Measurements from ENCODE around the gene CDH23. TPM values are rescaled to one million over a fixed set of nuclear protein-coding genes. Genes with fewer than 3 reads are reported as not detected.

Gene CDH23
- total RNA-seq, 1 experiment from 2014 or later = 0.14 TPM

- no peak for DNase-seq (ENCODE audit: low spot score)
Measured at GRCh38 chr10:71423250-71423649, 26.5 kb downstream of the CDH23 start.

- no peak for DNase-seq (ENCODE audit: low spot score)
Measured at GRCh38 chr10:71423901-71424300, 27.2 kb downstream of the CDH23 start.

- DNase-seq (ENCODE audit: low spot score) = no peak
Measured at GRCh38 chr10:71424496-71425194, 27.9 kb downstream of the CDH23 start.

- DNase-seq (ENCODE audit: low spot score) = no peak
Measured at GRCh38 chr10:71426058-71426605, 29.4 kb downstream of the CDH23 start.

GRCh38 chr10:71427246-71427645 lies 30.5 kb downstream of the CDH23 start:
- no peak for DNase-seq (ENCODE audit: low spot score)

- DNase-seq (ENCODE audit: low spot score) = no peak
Measured at GRCh38 chr10:71429304-71429703, 32.6 kb downstream of the CDH23 start.

- DNase-seq (ENCODE audit: low spot score) = no peak
Measured at GRCh38 chr10:71429929-71430328, 33.2 kb downstream of the CDH23 start.

- DNase-seq (ENCODE audit: low spot score) = no peak
Measured at GRCh38 chr10:71431239-71432100, 34.8 kb downstream of the CDH23 start.

- no peak for DNase-seq (ENCODE audit: low spot score)
Measured at GRCh38 chr10:71432101-71432905, 35.6 kb downstream of the CDH23 start.

GRCh38 chr10:71432956-71433767 lies 36.4 kb downstream of the CDH23 start:
- no peak for DNase-seq (ENCODE audit: low spot score)

GRCh38 chr10:71433768-71434744 lies 37.3 kb downstream of the CDH23 start:
- no peak for DNase-seq (ENCODE audit: low spot score)

GRCh38 chr10:71434760-71435394 lies 38.2 kb downstream of the CDH23 start:
- no peak for DNase-seq (ENCODE audit: low spot score)

- no peak for DNase-seq (ENCODE audit: low spot score)
Measured at GRCh38 chr10:71435571-71436267, 39.0 kb downstream of the CDH23 start.

- DNase-seq (ENCODE audit: low spot score) = no peak
Measured at GRCh38 chr10:71436268-71437125, 39.8 kb downstream of the CDH23 start.

- no peak for DNase-seq (ENCODE audit: low spot score)
Measured at GRCh38 chr10:71437537-71438092, 40.9 kb downstream of the CDH23 start.

- DNase-seq (ENCODE audit: low spot score) = no peak
Measured at GRCh38 chr10:71438761-71439160, 42.0 kb downstream of the CDH23 start.

GRCh38 chr10:71439670-71440425 lies 43.1 kb downstream of the CDH23 start:
- DNase-seq (ENCODE audit: low spot score) = no peak

Data from A172 (cell line).